SK-N-MC (cell line): Measurements from ENCODE around the gene ARL5A.
"Not testable (repeated sequence)": the region's sequence is repeated elsewhere in the genome, so short reads cannot be mapped to it uniquely, and the experiment has no call there.

ENCODE experiments used
- DNase-seq: peaks from one replicate; pipeline ENCODE4 v3.0.0-alpha.2; 2011; ENCODE audit warnings: low read depth, low spot score
- H3K27ac ChIP-seq: fragments of 200-600 bp; sonication (generic); 2 replicates; pipeline ENCODE4 v1.5.1; 2016; ENCODE audit warnings: mixed run types
- H3K36me3 ChIP-seq: fragments of 200-600 bp; sonication (generic); 2 replicates; pipeline ENCODE4 v1.6.1; 2017; ENCODE audit warnings: antibody characterized with exemption, low read length, mixed read lengths; ENCODE audit not compliant: insufficient read depth
- H3K4me3 ChIP-seq: fragments of 200-600 bp; sonication (generic); 2 replicates; pipeline ENCODE4 v1.5.1; 2016
- H3K9ac ChIP-seq: fragments of 200-600 bp; sonication (generic); 2 replicates; pipeline ENCODE4 v1.8.0; 2017; ENCODE audit warnings: mixed run types, mixed read lengths; ENCODE audit not compliant: insufficient read length
- H3K9me3 ChIP-seq: fragments of 200-600 bp; sonication (generic); 2 replicates; pipeline ENCODE4 v1.6.1; 2017; ENCODE audit warnings: low read depth, mild to moderate bottlenecking, antibody characterized with exemption, low read length, moderate library complexity, mixed read lengths
- EZH2 ChIP-seq: fragments of 200-600 bp; sonication (generic); IDR thresholded peaks from one replicate; pipeline ENCODE4 v1.6.1; 2017; ENCODE audit warnings: antibody characterized with exemption
- FOXP2 ChIP-seq: optimal IDR thresholded peaks from 2 replicates; pipeline ENCODE3; 2011; ENCODE audit warnings: mild to moderate bottlenecking, moderate library complexity; ENCODE audit not compliant: insufficient read depth; ENCODE audit errors: extremely low read length, control extremely low read depth
- POLR2AphosphoS5 ChIP-seq: IDR thresholded peaks from 2 replicates; pipeline ENCODE4 v1.6.1; 2012; ENCODE audit warnings: mild to moderate bottlenecking, low read depth, low read length, borderline replicate concordance

The ARL5A gene

GRCh38 chr2:151828143-151828889, at the start of gene ARL5A:
Gene ARL5A, minus strand, starts transcription at chr2:151828421. Its CDS starts 245 bp downstream, at chr2:151828176.
- peak within 1 kb of the TSS; percentile 65; the same call in 1 of the 2 replicates for H3K27ac ChIP-seq
- DNase-seq, result peak; percentile 55
- peaks cover 10% of the 10 kb centered on the region; the same call in 1 of the 2 replicates for H3K36me3 ChIP-seq
- H3K9ac ChIP-seq, result peak within 1 kb of the TSS; percentile 89
- peak; percentile 89 for TF ChIP-seq POLR2AphosphoS5
- TF ChIP-seq FOXP2, result no peak
- H3K9me3 ChIP-seq, result no peaks in the 10 kb centered on the region
- peak within 1 kb of the TSS; percentile 90 for H3K4me3 ChIP-seq

GRCh38 chr2:151875631-151876030, 47.4 kb upstream of the ARL5A start:
- H3K27ac ChIP-seq, H3K36me3 ChIP-seq: not testable (repeated sequence)

GRCh38 chr2:151872463-151872862, 44.2 kb upstream of the ARL5A start:
- Histone ChIP-seq H3K27ac (no peak overlapping the region), H3K4me3 (no peak overlapping the region), H3K9me3 (no peaks in the 10 kb centered on the region), H3K9ac (no peak overlapping the region), H3K36me3 (no peaks in the 10 kb centered on the region)
- no peak for TF ChIP-seq FOXP2
- no peak for TF ChIP-seq EZH2
- TF ChIP-seq POLR2AphosphoS5, result no peak
- no peak for DNase-seq

More at GRCh38 chr2:151875631-151876030, 47.4 kb upstream of the ARL5A start:
- not testable (repeated sequence) for H3K9me3 ChIP-seq, H3K4me3 ChIP-seq, H3K9ac ChIP-seq, DNase-seq

- no peak for DNase-seq
- no peak overlapping the region for H3K9ac ChIP-seq
- TF ChIP-seq FOXP2 (no peak), POLR2AphosphoS5 (no peak), EZH2 (no peak)
- no peaks in the 10 kb centered on the region for H3K36me3 ChIP-seq
- H3K27ac ChIP-seq, result no peak overlapping the region
- H3K4me3 ChIP-seq, result no peak overlapping the region
- no peaks in the 10 kb centered on the region for H3K9me3 ChIP-seq
Measured at GRCh38 chr2:151869291-151869690, 41.1 kb upstream of the ARL5A start.

GRCh38 chr2:151862700-151863099, 34.5 kb upstream of the ARL5A start:
- no peaks in the 10 kb centered on the region for H3K36me3 ChIP-seq
- no peak for DNase-seq

GRCh38 chr2:151861174-151861573, 33.0 kb upstream of the ARL5A start:
- no peak for DNase-seq
- Histone ChIP-seq H3K9me3 (no peaks in the 10 kb centered on the region), H3K36me3 (no peaks in the 10 kb centered on the region), H3K9ac (no peak overlapping the region), H3K4me3 (no peak overlapping the region), H3K27ac (no peak overlapping the region)
- TF ChIP-seq EZH2, result no peak
- TF ChIP-seq FOXP2, result no peak
- no peak for TF ChIP-seq POLR2AphosphoS5

More at GRCh38 chr2:151862700-151863099, 34.5 kb upstream of the ARL5A start:
- Histone ChIP-seq H3K9ac (no peak overlapping the region), H3K27ac (no peak overlapping the region), H3K9me3 (no peaks in the 10 kb centered on the region), H3K4me3 (no peak overlapping the region)
- no peak for TF ChIP-seq POLR2AphosphoS5

- H3K9me3 ChIP-seq, result no peaks in the 10 kb centered on the region
- DNase-seq, result no peak
- no peak overlapping the region for H3K9ac ChIP-seq
- H3K4me3 ChIP-seq, result no peak overlapping the region
- no peaks in the 10 kb centered on the region for H3K36me3 ChIP-seq
- H3K27ac ChIP-seq, result no peak overlapping the region
- TF ChIP-seq POLR2AphosphoS5, result no peak
- no peak for TF ChIP-seq EZH2
- TF ChIP-seq FOXP2, result no peak
Measured at GRCh38 chr2:151860613-151861146, 32.5 kb upstream of the ARL5A start.

- H3K4me3 ChIP-seq, result no peak overlapping the region
- no peaks in the 10 kb centered on the region for H3K36me3 ChIP-seq
- H3K9me3 ChIP-seq, result no peaks in the 10 kb centered on the region
- DNase-seq, result no peak
- no peak overlapping the region for H3K27ac ChIP-seq
- no peak for TF ChIP-seq FOXP2
- no peak for TF ChIP-seq EZH2
- TF ChIP-seq POLR2AphosphoS5, result no peak
- H3K9ac ChIP-seq, result no peak overlapping the region
Measured at GRCh38 chr2:151860210-151860609, 32.0 kb upstream of the ARL5A start.

GRCh38 chr2:151857650-151858049, 29.4 kb upstream of the ARL5A start:
- H3K4me3 ChIP-seq, result no peak overlapping the region
- H3K27ac ChIP-seq, result no peak overlapping the region
- no peak for DNase-seq
- TF ChIP-seq FOXP2 (no peak), EZH2 (no peak), POLR2AphosphoS5 (no peak)
- H3K36me3 ChIP-seq, result no peaks in the 10 kb centered on the region
- H3K9me3 ChIP-seq, result no peaks in the 10 kb centered on the region
- H3K9ac ChIP-seq, result no peak overlapping the region
